A549 (cell line): ENCODE data around the gene LEF1. TPM values are rescaled to one million over a fixed set of nuclear protein-coding genes. Genes with fewer than 3 reads are reported as not detected.

Experiments
- ATAC-seq, 2 experiments: fragments of 200-7000 bp in 1 of 2; fragments of >200 bp in 1 of 2; cut with Nextera tagmentation in 1 of 2; cut with Tn5 transposase in 1 of 2; 3 replicates each; pipeline versions ENCODE4 v1.8.0 to v1.9.1; 2018 to 2020; ENCODE audit warnings: mild to moderate bottlenecking in 1 of 2, moderate library complexity in 1 of 2
- CTCF ChIA-PET: fragments of 300-600 bp; sonication (Branson Sonifier 250); formaldehyde crosslinking; extraction: SDS; loops from one replicate; lab custom pipeline; 2021; ENCODE audit warnings: antibody characterized with exemption, inconsistent platforms; lab: Yijun Ruan, JAX
- POLR2A ChIA-PET: fragments of 350-600 bp; formaldehyde crosslinking; extraction: SDS; loops from one replicate; lab custom pipeline; 2021; ENCODE audit warnings: antibody characterized with exemption, inconsistent platforms; lab: Yijun Ruan, JAX
- DNase-seq, 2 experiments: peaks; one replicate each; pipeline versions ENCODE4 v3.0.0 to v3.0.0-alpha.2; 2011 to 2016; ENCODE audit warnings: low read depth in 1 of 2, low spot score in 1 of 2
- FAIRE-seq: peaks from 2 replicates; lab custom pipeline; 2011; peaks lifted over from hg19 to GRCh38; lab: Jason Lieb, UNC
- H3K27ac ChIP-seq, 2 experiments: fragments of >200 bp; sonication (Bioruptor Twin); formaldehyde crosslinking; 3 replicates each; pipeline ENCODE4 v1.5.1; 2016 to 2017
- H3K4me1 ChIP-seq: fragments of >200 bp; sonication (Bioruptor Twin); formaldehyde crosslinking; 3 replicates; pipeline ENCODE4 v1.6.1; 2016
- H3K4me2 ChIP-seq: fragments of >200 bp; sonication (Bioruptor Twin); formaldehyde crosslinking; 3 replicates; pipeline ENCODE4 v1.6.1; 2016
- H3K4me3 ChIP-seq: fragments of >200 bp; sonication (Bioruptor Twin); formaldehyde crosslinking; 3 replicates; pipeline ENCODE4 v1.5.1; 2016
- H3K9me3 ChIP-seq: fragments of >200 bp; sonication (Bioruptor Twin); formaldehyde crosslinking; 3 replicates; pipeline ENCODE4 v1.6.1; 2016
- BCL3 ChIP-seq: fragments of >200 bp; sonication (Bioruptor Twin); formaldehyde crosslinking; IDR thresholded peaks from 3 replicates; pipeline ENCODE4 v1.6.1; 2016
- CBX2 ChIP-seq: fragments of 200-600 bp; sonication (generic); IDR thresholded peaks from 2 replicates; pipeline ENCODE4 v1.6.1; 2016; ENCODE audit warnings: low read depth, mild to moderate bottlenecking, borderline replicate concordance
- CBX8 ChIP-seq: fragments of 200-600 bp; sonication (generic); IDR thresholded peaks from 2 replicates; pipeline ENCODE4 v1.6.1; 2016
- CEBPB ChIP-seq, 2 experiments: fragments of >200 bp in 1 of 2; sonication (Bioruptor Twin) in 1 of 2; formaldehyde crosslinking in 1 of 2; IDR thresholded peaks; 2 replicates each; pipeline ENCODE4 v1.6.1; 2012 to 2016
- E2F6 ChIP-seq: IDR thresholded peaks from 2 replicates; pipeline ENCODE4 v1.6.1; 2012; ENCODE audit warnings: low read depth, borderline replicate concordance
- EHMT2 ChIP-seq: fragments of 200-600 bp; sonication (generic); IDR thresholded peaks from 2 replicates; pipeline ENCODE4 v1.6.1; 2016; ENCODE audit warnings: antibody characterized with exemption, low read depth, mild to moderate bottlenecking, moderate library complexity
- ELK1 ChIP-seq: fragments of 150-350 bp; IDR thresholded peaks from 2 replicates; pipeline ENCODE4 v1.6.1; 2014; ENCODE audit warnings: low read depth, mild to moderate bottlenecking, low read length
- FOSL2 ChIP-seq, 2 experiments: fragments of 450-650 bp in 1 of 2; fragments of >200 bp in 1 of 2; sonication (Bioruptor Twin) in 1 of 2; formaldehyde crosslinking; IDR thresholded peaks; 2 replicates each; pipeline versions ENCODE4 v1.5.0 to v1.6.1; 2016 to 2020; ENCODE audit warnings: mild to moderate bottlenecking in 1 of 2, moderate library complexity in 1 of 2
- FOXS1 ChIP-seq: fragments of 250-450 bp; sonication (Bioruptor Pico); IDR thresholded peaks from 2 replicates; pipeline ENCODE4 v1.5.0; 2020; ENCODE audit warnings: mild to moderate bottlenecking, moderate library complexity
- HEYL ChIP-seq: fragments of 250-450 bp; sonication (Bioruptor Pico); IDR thresholded peaks from 2 replicates; pipeline ENCODE4 v1.8.0; 2021; ENCODE audit warnings: mild to moderate bottlenecking, moderate library complexity
- HOXB5 ChIP-seq: fragments of 250-450 bp; sonication (Bioruptor Pico); IDR thresholded peaks from 2 replicates; pipeline ENCODE4 v1.5.0; 2020; ENCODE audit warnings: mild to moderate bottlenecking, moderate library complexity
- MAZ ChIP-seq: fragments of 150-350 bp; IDR thresholded peaks from 2 replicates; pipeline ENCODE4 v1.6.1; 2014; ENCODE audit warnings: antibody characterized with exemption, low read depth, low read length, borderline replicate concordance
- PBX3 ChIP-seq: IDR thresholded peaks from 2 replicates; pipeline ENCODE4 v1.6.1; 2012
- RCOR1 ChIP-seq: fragments of 150-350 bp; IDR thresholded peaks from 2 replicates; pipeline ENCODE4 v1.6.1; 2014; ENCODE audit warnings: antibody characterized with exemption, low read length, low read depth
- TFCP2L1 ChIP-seq: fragments of 250-450 bp; sonication (Bioruptor Pico); IDR thresholded peaks from 2 replicates; pipeline ENCODE4 v1.5.0; 2021; ENCODE audit warnings: mild to moderate bottlenecking
- ZC3H11A ChIP-seq: fragments of 450-650 bp; IDR thresholded peaks from 2 replicates; pipeline ENCODE4 v1.6.1; 2014; ENCODE audit warnings: antibody characterized with exemption, mild to moderate bottlenecking
- ZFP36 ChIP-seq: fragments of 450-650 bp; IDR thresholded peaks from 2 replicates; pipeline ENCODE4 v1.6.1; 2014; ENCODE audit warnings: borderline replicate concordance; ENCODE audit not compliant: partially characterized antibody
- ZNF302 ChIP-seq: fragments of 250-450 bp; sonication (Bioruptor Pico); IDR thresholded peaks from 2 replicates; pipeline ENCODE4 v1.9.0; 2021; ENCODE audit warnings: inconsistent platforms, mild to moderate bottlenecking, moderate library complexity
- WGBS: methylation state at CpG from one replicate; pipeline ENCODE4 v1.1.6; 2017; ENCODE audit errors: missing lambda C conversion rate; 5-methylcytosine and 5-hydroxymethylcytosine counted together
- polyA plus RNA-seq, 4 experiments: library from polyadenylated mRNA; depleted of rRNA in 3 of 4; stranded (reverse); fragments of >200 nt; fragmentation: RNase III in 1 of 4; extraction: RNeasy Plus Mini Kit Qiagen cat#74134 plus additional on column Dnase treatment in 1 of 4; gene quantifications; 2 replicates in 3 of 4; 3 replicates in 1 of 4; pipeline ENCODE4 v1.2.3, GENCODE V29; 2011 to 2017

Gene LEF1
- polyA plus RNA-seq, 2 of the 4 experiments (the other 2 are of a cell fraction) = not detected

GRCh38 chr4:108160741-108161352, 7.9 kb downstream of the LEF1 start (continued):
- TF ChIP-seq FOXS1 (CRISPR knock-in tag) (no peak), MAZ (no peak), CEBPB (IDR thresholded peaks at IDR 0.05) (no peak), ZNF302 (CRISPR knock-in tag) (no peak)

GRCh38 chr4:108159845-108160244, 8.9 kb downstream of the LEF1 start:
- FAIRE-seq = no peak
- ChIA-PET CTCF (no interaction called here), POLR2A (no interaction called here)

GRCh38 chr4:108157655-108158054, 11.1 kb downstream of the LEF1 start:
- Histone ChIP-seq H3K9me3 (no peaks in the 10 kb centered on the region), H3K4me3 (no peak overlapping the region), H3K4me1 (no peaks in the 10 kb centered on the region), H3K4me2 (no peak overlapping the region), H3K27ac (no peak overlapping the region)
- ChIA-PET CTCF (no interaction called here), POLR2A (no interaction called here)
- TF ChIP-seq CBX8 (no peak), TFCP2L1 (CRISPR knock-in tag) (no peak), BCL3 (no peak), E2F6 (no peak), ZFP36 (no peak), RCOR1 (no peak), FOSL2 (IDR thresholded peaks at IDR 0.05) (no peak), FOSL2 (CRISPR knock-in tag; IDR thresholded peaks at IDR 0.05) (no peak), HEYL (CRISPR knock-in tag) (no peak)
- no peak for ATAC-seq
- DNase-seq = no peak
- 8% methylated on average over 2 of the region's 2 CpGs for WGBS
- FAIRE-seq = no peak

More at GRCh38 chr4:108159845-108160244, 8.9 kb downstream of the LEF1 start:
- no peak for DNase-seq
- TF ChIP-seq ZC3H11A = no peak
- no peak for TF ChIP-seq MAZ
- TF ChIP-seq CBX2 = no peak
- no peak for TF ChIP-seq PBX3
- TF ChIP-seq EHMT2 = no peak
- TF ChIP-seq BCL3 = no peak
- no peak for TF ChIP-seq HOXB5 (CRISPR knock-in tag)
- TF ChIP-seq ELK1 = no peak
- Histone ChIP-seq H3K9me3 (no peaks in the 10 kb centered on the region), H3K4me2 (no peak overlapping the region), H3K27ac (no peak overlapping the region), H3K4me3 (no peak overlapping the region), H3K4me1 (no peaks in the 10 kb centered on the region)
- ATAC-seq = no peak
- 32% methylated on average over 5 of the region's 5 CpGs for WGBS
